ENCODE data around the gene EXOSC9.

The EXOSC9 gene

GRCh38 chr4:121789960-121790829, 10.9 kb upstream of the EXOSC9 start:
- no peak for DNase-seq

GRCh38 chr4:121790976-121791375, 10.1 kb upstream of the EXOSC9 start:
- DNase-seq = no peak

GRCh38 chr4:121791481-121791880, 9.6 kb upstream of the EXOSC9 start:
- DNase-seq = no peak

- no peak for DNase-seq
These were observed 8.2 kb upstream of the EXOSC9 start for GRCh38 chr4:121792966-121793365.

GRCh38 chr4:121794505-121795188, 6.5 kb upstream of the EXOSC9 start:
- no peak for DNase-seq

- no peak for DNase-seq
These were observed 4.8 kb upstream of the EXOSC9 start for GRCh38 chr4:121796283-121796682.

GRCh38 chr4:121799208-121799823, 1.8 kb upstream of the EXOSC9 start:
- DNase-seq = no peak

GRCh38 chr4:121799867-121800501, 1.1 kb upstream of the EXOSC9 start:
- no peak for DNase-seq

GRCh38 chr4:121800638-121800960, 524 bp upstream of the EXOSC9 start:
- no peak for DNase-seq

GRCh38 chr4:121801715-121802075, 572 bp downstream of the EXOSC9 start:
- no peak for DNase-seq

- no peak for DNase-seq
These were observed 5.3 kb downstream of the EXOSC9 start for GRCh38 chr4:121806411-121806810.

- no peak for DNase-seq
These were observed 10.0 kb downstream of the EXOSC9 start for GRCh38 chr4:121811122-121811521.

- DNase-seq = no peak
These were observed 13.6 kb downstream of the EXOSC9 start for GRCh38 chr4:121814756-121815155.

GRCh38 chr4:121817006-121817405, 15.9 kb downstream of the EXOSC9 start:
- no peak for DNase-seq

- DNase-seq = no peak
These were observed 16.6 kb downstream of the EXOSC9 start for GRCh38 chr4:121817701-121818100.

GRCh38 chr4:121818215-121818614, 17.1 kb downstream of the EXOSC9 start:
- no peak for DNase-seq

- no peak for DNase-seq
These were observed 18.3 kb downstream of the EXOSC9 start for GRCh38 chr4:121819216-121819965.

GRCh38 chr4:121822047-121822446, 20.9 kb downstream of the EXOSC9 start:
- no peak for DNase-seq

GRCh38 chr4:121822796-121823504, 21.8 kb downstream of the EXOSC9 start:
- DNase-seq = peak; percentile 10

GRCh38 chr4:121823505-121824170, 22.5 kb downstream of the EXOSC9 start, which contains the start of gene CCNA2:
TSS of gene CCNA2 (minus strand) at chr4:121823883. CDS start at chr4:121823628, 255 bp downstream.
- DNase-seq = peak; percentile 94

GRCh38 chr4:121824171-121824527, 23.0 kb downstream of the EXOSC9 start:
- DNase-seq = no peak

- no peak for DNase-seq
These were observed 23.8 kb downstream of the EXOSC9 start for GRCh38 chr4:121824950-121825349.
